ENCODE data around the gene CCR5AS.

CCR5AS gene

DNA sequence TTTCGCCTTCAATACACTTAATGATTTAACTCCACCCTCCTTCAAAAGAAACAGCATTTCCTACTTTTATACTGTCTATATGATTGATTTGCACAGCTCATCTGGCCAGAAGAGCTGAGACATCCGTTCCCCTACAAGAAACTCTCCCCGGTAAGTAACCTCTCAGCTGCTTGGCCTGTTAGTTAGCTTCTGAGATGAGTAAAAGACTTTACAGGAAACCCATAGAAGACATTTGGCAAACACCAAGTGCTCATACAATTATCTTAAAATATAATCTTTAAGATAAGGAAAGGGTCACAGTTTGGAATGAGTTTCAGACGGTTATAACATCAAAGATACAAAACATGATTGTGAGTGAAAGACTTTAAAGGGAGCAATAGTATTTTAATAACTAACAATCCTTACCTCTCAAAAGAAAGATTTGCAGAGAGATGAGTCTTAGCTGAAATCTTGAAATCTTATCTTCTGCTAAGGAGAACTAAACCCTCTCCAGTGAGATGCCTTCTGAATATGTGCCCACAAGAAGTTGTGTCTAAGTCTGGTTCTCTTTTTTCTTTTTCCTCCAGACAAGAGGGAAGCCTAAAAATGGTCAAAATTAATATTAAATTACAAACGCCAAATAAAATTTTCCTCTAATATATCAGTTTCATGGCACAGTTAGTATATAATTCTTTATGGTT, 35.9 kb downstream of the CCR5AS start, which contains the start of gene CCR5:
Gene CCR5, plus strand, starts transcription at position 108 of the 680 bp plus-strand sequence. CDS start 1,957 bp downstream, outside the sequence.
- Histone ChIP-seq H3K27me3 (peaks cover 8% of the 10 kb centered on the region), H3K4me1 (ENCODE audit: low read depth) (no peaks in the 10 kb centered on the region), H3K4me3 (no peak within 1 kb of the TSS), H3K36me3 (no peaks in the 10 kb centered on the region), H3K27ac (no peak within 1 kb of the TSS), H3K9me3 (ENCODE audit: low read depth) (no peaks in the 10 kb centered on the region)
- no peak for DNase-seq (ENCODE audit: low read depth in 1 of 2, low spot score in 1 of 2)
- TF ChIP-seq, protein P1, sequence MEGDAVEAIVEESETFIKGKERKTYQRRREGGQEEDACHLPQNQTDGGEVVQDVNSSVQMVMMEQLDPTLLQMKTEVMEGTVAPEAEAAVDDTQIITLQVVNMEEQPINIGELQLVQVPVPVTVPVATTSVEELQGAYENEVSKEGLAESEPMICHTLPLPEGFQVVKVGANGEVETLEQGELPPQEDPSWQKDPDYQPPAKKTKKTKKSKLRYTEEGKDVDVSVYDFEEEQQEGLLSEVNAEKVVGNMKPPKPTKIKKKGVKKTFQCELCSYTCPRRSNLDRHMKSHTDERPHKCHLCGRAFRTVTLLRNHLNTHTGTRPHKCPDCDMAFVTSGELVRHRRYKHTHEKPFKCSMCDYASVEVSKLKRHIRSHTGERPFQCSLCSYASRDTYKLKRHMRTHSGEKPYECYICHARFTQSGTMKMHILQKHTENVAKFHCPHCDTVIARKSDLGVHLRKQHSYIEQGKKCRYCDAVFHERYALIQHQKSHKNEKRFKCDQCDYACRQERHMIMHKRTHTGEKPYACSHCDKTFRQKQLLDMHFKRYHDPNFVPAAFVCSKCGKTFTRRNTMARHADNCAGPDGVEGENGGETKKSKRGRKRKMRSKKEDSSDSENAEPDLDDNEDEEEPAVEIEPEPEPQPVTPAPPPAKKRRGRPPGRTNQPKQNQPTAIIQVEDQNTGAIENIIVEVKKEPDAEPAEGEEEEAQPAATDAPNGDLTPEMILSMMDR (IDR thresholded peaks at IDR 0.05; ENCODE audit: low read depth, low read length) = no peak

DNA sequence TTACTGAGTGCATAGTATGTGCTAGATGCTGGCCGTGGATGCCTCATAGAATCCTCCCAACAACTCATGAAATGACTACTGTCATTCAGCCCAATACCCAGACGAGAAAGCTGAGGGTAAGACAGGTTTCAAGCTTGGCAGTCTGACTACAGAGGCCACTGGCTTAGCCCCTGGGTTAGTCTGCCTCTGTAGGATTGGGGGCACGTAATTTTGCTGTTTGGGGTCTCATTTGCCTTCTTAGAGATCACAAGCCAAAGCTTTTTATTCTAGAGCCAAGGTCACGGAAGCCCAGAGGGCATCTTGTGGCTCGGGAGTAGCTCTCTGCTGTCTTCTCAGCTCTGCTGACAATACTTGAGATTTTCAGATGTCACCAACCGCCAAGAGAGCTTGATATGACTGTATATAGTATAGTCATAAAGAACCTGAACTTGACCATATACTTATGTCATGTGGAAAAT, 37.2 kb downstream of the CCR5AS start:
- Histone ChIP-seq H3K36me3 (no peaks in the 10 kb centered on the region), H3K27me3 (peaks cover 5% of the 10 kb centered on the region), H3K4me1 (ENCODE audit: low read depth) (no peaks in the 10 kb centered on the region), H3K4me3 (no peak overlapping the region), H3K9me3 (ENCODE audit: low read depth) (no peaks in the 10 kb centered on the region), H3K27ac (no peak overlapping the region)
- no peak for DNase-seq (ENCODE audit: low read depth in 1 of 2, low spot score in 1 of 2)
- TF ChIP-seq, protein P1 (IDR thresholded peaks at IDR 0.05; ENCODE audit: low read depth, low read length) = no peak

DNA sequence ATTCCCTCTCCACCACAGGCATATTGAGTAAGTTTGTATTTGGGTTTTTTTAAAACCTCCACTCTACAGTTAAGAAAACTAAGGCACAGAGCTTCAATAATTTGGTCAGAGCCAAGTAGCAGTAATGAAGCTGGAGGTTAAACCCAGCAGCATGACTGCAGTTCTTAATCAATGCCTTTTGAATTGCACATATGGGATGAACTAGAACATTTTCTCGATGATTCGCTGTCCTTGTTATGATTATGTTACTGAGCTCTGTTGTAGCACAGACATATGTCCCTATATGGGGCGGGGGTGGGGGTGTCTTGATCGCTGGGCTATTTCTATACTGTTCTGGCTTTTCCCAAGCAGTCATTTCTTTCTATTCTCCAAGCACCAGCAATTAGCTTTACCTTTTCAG, 37.7 kb downstream of the CCR5AS start:
- H3K4me1 ChIP-seq (ENCODE audit: low read depth) = no peaks in the 10 kb centered on the region
- H3K27ac ChIP-seq = no peak overlapping the region
- H3K9me3 ChIP-seq (ENCODE audit: low read depth) = no peaks in the 10 kb centered on the region
- H3K4me3 ChIP-seq = no peak overlapping the region
- TF ChIP-seq, protein P1 (IDR thresholded peaks at IDR 0.05; ENCODE audit: low read depth, low read length) = no peak
- peaks cover 2% of the 10 kb centered on the region for H3K27me3 ChIP-seq
- H3K36me3 ChIP-seq = no peaks in the 10 kb centered on the region
- no peak for DNase-seq (ENCODE audit: low read depth in 1 of 2, low spot score in 1 of 2)

DNA sequence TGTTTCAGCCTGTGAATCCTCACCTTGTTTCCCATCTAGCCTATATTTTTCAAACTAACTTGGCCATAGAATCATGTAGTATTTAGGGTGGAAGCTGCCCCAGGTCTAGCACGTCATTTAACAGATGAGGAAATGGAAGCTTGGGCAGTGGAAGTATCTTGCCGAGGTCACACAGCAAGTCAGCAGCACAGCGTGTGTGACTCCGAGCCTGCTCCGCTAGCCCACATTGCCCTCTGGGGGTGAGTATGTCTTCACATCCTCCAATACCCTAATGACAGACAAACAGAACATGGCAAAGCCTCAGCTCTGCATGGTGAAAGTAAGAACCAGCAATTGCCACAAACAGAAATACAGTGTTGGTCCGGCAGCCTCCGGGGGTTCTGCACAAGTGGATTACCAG, 38.3 kb downstream of the CCR5AS start:
- Histone ChIP-seq H3K36me3 (no peaks in the 10 kb centered on the region), H3K9me3 (ENCODE audit: low read depth) (no peaks in the 10 kb centered on the region), H3K4me3 (no peak overlapping the region), H3K27me3 (no peaks in the 10 kb centered on the region), H3K27ac (no peak overlapping the region), H3K4me1 (ENCODE audit: low read depth) (no peaks in the 10 kb centered on the region)
- TF ChIP-seq, protein P1 (IDR thresholded peaks at IDR 0.05; ENCODE audit: low read depth, low read length) = no peak
- peak; percentile 18 to 24 for DNase-seq (ENCODE audit: low read depth in 1 of 2, low spot score in 1 of 2)

DNA sequence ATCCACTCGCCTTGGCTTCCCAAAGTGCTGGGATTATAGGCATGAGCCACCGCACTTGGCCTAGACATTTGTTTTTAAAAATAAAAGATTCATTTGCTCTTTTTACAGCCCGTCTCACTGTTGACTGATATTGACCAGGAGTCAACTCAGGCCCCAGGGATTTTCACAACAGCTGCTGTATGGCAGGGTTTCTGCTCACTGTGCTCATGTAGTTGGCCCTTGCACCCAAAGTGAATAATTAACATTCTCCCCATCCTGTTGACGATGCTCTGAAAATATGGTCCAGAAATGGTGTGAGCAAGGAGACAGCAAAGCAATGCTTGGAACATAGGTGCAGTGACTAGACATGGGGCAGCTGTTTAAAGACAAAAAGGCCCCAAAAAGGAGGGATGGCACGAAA, 39.1 kb downstream of the CCR5AS start:
- DNase-seq (ENCODE audit: low read depth in 1 of 2, low spot score in 1 of 2) = no peak
- Histone ChIP-seq H3K9me3 (ENCODE audit: low read depth) (no peaks in the 10 kb centered on the region), H3K27ac (no peak overlapping the region), H3K36me3 (no peaks in the 10 kb centered on the region), H3K27me3 (no peaks in the 10 kb centered on the region), H3K4me1 (ENCODE audit: low read depth) (no peaks in the 10 kb centered on the region), H3K4me3 (no peak overlapping the region)
- TF ChIP-seq, protein P1 (IDR thresholded peaks at IDR 0.05; ENCODE audit: low read depth, low read length) = no peak
